ENCODE measurements around the gene AUTS2.

DNA sequence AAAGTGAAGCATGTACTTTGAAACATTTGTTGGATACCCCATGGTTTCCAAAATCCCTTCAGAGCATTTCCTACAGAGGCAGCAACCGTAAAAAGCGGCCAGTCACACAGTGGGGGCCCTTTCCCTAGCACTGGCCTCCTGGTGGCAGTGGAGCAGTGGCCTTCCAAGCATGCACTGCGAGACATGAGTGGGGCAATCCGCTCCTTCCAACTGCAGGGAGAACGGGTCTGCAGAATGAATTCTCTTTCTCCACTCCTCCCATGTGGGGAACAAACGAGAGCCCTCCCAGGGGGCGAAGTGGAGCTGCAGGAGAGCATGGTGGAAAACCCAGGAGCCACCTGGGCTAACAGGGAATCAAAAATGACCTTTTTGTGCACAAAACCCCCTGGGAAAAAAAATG lies 990.7 kb downstream of the AUTS2 start:
- no peak for TF ChIP-seq CTCF (IDR thresholded peaks at IDR 0.05; ENCODE audit: insufficient read depth, low read length, poor library complexity, severe bottlenecking)
- TF ChIP-seq EZH2phosphoT487 (conservative IDR thresholded peaks at IDR 0.05; ENCODE audit: low read length), result no peak

All from SU-DHL-6 (cell line).